NCI-H1694 (cell line): ENCODE data around the gene DSE.
"Not testable (repeated sequence)": the region's sequence is repeated elsewhere in the genome, so short reads cannot be mapped to it uniquely, and the experiment has no call there.

Experiments
- DNase-seq: peaks from one replicate; lab custom pipeline; 2025; lab: John Stamatoyannopoulos, UW

Gene DSE

GRCh38 chr6:116370760-116371119 lies at the start of gene DSE:
Gene DSE, plus strand, starts transcription at chr6:116370947. Its CDS starts 28,304 bp downstream, at chr6:116399251.
- no peak for DNase-seq

- DNase-seq: not testable (repeated sequence)
These were observed 48.8 kb upstream of the DSE start for GRCh38 chr6:116321933-116322332.

GRCh38 chr6:116323863-116324262 lies 46.9 kb upstream of the DSE start:
- DNase-seq: no peak

- DNase-seq: not testable (repeated sequence)
These were observed 45.1 kb upstream of the DSE start for GRCh38 chr6:116325634-116326132.

GRCh38 chr6:116326181-116326671 lies 44.5 kb upstream of the DSE start:
- DNase-seq: no peak

GRCh38 chr6:116326996-116327395 lies 43.8 kb upstream of the DSE start:
- no peak for DNase-seq

GRCh38 chr6:116327803-116328527 lies 42.8 kb upstream of the DSE start:
- DNase-seq: no peak

GRCh38 chr6:116328528-116328903 lies 42.2 kb upstream of the DSE start:
- DNase-seq: no peak

- no peak for DNase-seq
These were observed 41.6 kb upstream of the DSE start for GRCh38 chr6:116329156-116329555.

- DNase-seq: no peak
These were observed 40.2 kb upstream of the DSE start for GRCh38 chr6:116330511-116330910.

GRCh38 chr6:116332096-116332495 lies 38.7 kb upstream of the DSE start:
- no peak for DNase-seq

- DNase-seq: not testable (repeated sequence)
These were observed 35.9 kb upstream of the DSE start for GRCh38 chr6:116334638-116335409.

GRCh38 chr6:116335612-116336215 lies 35.0 kb upstream of the DSE start:
- no peak for DNase-seq

GRCh38 chr6:116338943-116339342 lies 31.8 kb upstream of the DSE start:
- no peak for DNase-seq

- not testable (repeated sequence) for DNase-seq
These were observed 30.1 kb upstream of the DSE start for GRCh38 chr6:116340625-116341024.

- no peak for DNase-seq
These were observed 21.5 kb upstream of the DSE start for GRCh38 chr6:116349216-116349615.

GRCh38 chr6:116351101-116351500 lies 19.6 kb upstream of the DSE start:
- no peak for DNase-seq

GRCh38 chr6:116352515-116353471 lies 18.0 kb upstream of the DSE start:
- DNase-seq: no peak

- DNase-seq: no peak
These were observed 16.5 kb upstream of the DSE start for GRCh38 chr6:116354236-116354635.

- no peak for DNase-seq
These were observed 15.0 kb upstream of the DSE start for GRCh38 chr6:116355796-116356195.

GRCh38 chr6:116359131-116359530 lies 11.6 kb upstream of the DSE start:
- no peak for DNase-seq

GRCh38 chr6:116359835-116360234 lies 10.9 kb upstream of the DSE start:
- DNase-seq: no peak
